HG03442 (cell line): ENCODE data around the gene ARF1.

ENCODE experiments used
- ATAC-seq: cut with Tn5 transposase; IDR thresholded peaks from one replicate; pipeline ENCODE4 v1.9.1; 2021; ENCODE audit warnings: mild to moderate bottlenecking, moderate library complexity; ENCODE audit not compliant: unreplicated experiment

ARF1 gene

DNA sequence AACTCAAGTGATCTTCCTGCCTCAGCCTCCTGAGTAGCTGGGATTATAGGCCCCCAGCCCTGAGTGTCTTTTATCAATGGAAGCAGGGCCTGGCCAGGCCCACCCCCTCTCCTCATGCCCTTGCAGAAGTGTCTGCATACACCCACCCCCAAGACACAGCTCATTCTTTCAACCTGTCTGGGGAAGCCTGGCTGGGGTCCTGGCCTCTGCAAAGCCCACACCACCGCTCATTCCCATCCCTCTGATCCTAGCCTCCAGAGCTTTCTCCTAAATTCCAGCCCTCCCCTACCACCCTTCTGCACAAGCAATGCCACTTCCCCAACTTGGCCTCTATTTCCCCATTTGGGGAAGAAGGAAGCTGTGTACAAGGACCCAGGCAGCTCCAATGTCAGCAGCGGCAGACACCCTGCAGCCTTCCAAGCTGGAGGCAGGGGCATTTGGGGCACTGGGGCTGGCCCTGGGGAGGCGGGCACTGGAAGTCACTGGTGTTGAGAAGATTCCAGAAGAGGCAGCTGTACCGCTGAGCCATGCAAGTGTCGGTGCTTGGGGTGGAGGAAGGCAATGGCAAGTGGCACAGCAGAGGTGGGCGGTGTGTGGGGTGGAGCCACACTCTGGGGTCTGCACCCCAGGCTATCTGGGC lies 33.7 kb upstream of the ARF1 start:
- ATAC-seq = no peak

DNA sequence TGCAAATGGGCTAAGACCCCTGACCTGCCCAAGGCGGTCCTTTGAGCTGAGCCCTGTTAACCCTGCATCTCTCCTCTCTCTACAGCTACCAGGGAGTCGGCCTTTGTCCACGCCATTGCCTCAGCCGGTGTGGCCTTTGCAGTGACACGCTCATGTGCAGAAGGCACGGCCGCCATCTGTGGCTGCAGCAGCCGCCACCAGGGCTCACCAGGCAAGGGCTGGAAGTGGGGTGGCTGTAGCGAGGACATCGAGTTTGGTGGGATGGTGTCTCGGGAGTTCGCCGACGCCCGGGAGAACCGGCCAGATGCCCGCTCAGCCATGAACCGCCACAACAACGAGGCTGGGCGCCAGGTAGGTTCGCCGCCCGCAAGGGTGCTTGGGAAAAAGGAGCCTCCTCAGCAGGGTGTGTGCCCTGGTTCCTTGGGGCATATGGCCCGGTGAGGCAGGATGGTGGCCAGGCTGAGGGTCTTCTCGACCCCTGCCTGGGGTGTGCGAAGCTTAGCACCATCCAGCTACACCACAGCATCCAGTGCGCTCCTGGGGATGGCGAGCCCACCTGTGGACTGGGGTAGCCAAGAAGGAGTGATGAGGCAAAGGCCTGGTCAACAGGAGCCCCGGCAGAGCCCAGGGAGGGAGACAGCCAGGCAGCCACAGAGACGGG lies 31.8 kb upstream of the ARF1 start:
- ATAC-seq = no peak

GRCh38 chr1:228058172-228058948 lies 24.1 kb upstream of the ARF1 start:
- no peak for ATAC-seq

GRCh38 chr1:228058949-228059633 lies 23.4 kb upstream of the ARF1 start:
- peak; percentile 20 for ATAC-seq

GRCh38 chr1:228059634-228060457 lies 22.7 kb upstream of the ARF1 start:
- ATAC-seq = peak; percentile 41

- ATAC-seq = no peak
Measured at GRCh38 chr1:228060458-228061190, 21.9 kb upstream of the ARF1 start.

- no peak for ATAC-seq
Measured at GRCh38 chr1:228061411-228062084, 21.0 kb upstream of the ARF1 start.

DNA sequence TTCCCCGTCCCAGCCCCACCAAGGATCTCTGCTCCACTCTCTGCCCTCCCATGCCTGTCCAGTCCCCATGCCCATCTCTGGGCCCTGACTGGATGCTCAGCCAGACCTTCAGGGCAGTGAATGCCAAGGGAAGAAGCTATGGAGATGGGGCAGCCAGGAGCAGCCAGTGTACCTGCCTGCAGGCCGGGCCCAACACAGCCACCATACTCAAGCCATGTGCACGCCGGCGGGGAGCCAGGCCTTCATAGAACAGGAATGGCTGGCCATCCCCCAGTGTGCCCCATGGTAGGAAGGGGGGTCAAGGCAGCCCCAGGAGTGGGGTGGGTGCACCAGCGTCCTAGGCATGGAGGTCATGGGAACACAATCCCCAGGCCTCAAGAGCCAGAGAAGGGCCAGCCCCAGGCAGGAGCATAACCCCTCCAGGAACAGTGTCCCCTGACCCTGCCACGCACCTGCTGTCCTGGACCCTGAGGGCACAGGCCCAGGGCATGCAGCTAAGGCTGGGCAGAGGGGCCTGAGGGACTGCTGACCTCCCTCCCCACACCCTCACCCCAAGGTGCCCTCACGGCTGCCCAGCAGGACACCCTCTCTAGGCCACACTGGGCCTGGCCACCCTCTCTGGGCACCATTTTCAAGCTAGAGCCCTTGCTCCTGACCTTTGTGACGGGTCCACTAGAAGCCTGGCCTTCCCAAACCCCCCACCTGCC lies 20.3 kb upstream of the ARF1 start:
- ATAC-seq = no peak

DNA sequence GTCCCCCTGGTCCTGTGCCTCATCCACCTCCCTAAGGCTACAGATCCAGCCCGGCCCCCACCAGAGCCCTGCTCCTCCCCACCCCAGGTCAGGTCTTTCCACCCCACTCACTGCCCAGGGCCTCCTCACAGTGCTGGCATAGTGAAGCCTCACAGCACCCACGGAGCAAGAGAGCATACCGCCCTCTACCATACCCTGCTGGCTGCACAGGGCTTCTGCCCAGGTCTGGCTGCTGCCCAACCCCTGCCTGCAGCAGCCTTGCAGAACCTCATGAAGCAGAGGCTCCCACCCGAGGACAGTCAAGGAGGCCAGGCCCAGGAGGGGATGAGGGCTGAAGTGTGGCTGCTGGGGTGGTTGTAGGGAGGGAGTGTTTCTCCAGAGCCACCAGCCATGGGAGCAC lies 19.7 kb upstream of the ARF1 start:
- no peak for ATAC-seq

DNA sequence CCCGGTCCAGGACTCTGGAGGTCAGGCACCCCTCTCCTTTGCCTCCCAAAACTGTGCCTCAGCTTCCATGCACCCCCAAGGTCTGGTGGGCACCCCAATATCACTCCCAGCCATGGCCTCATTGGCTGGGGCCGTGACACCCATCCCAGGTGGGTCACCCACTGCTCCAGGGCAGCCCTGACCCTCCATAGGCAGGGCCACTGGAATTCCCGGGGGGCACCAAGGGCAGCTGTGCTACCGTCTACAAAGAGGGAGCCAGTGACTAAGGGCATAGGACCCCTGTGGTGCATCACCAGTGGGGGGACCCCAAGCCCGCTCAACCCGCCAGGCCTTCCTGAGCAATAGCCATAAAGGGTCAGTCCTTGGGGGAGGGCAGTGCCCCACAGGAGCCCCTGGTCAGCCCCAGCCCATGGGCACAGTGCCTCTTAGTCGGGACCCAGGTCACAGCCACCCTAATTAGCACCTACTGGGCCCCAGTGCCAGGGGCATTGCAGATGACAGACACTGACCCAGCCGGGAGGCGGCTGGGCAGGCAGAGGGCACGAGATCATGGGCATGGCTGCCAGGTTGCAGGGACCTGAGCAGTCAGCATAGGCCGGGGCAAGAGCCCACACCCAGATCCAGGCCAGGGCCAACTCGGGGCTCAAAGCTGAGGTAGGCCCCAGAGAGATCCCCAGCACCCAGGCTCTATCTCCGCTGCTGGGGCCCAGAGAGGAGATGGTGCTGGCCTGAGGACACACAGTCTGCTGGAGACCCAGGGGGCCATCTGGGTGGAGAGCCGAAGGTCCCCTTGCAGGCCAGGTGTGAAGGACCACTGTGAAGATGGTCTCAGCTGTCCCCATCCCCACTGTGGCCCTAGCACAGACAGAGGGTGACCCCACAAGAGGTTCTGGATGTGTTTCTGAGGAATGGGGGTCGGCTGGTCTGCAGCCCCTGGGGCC lies 19.0 kb upstream of the ARF1 start:
- ATAC-seq = no peak

DNA sequence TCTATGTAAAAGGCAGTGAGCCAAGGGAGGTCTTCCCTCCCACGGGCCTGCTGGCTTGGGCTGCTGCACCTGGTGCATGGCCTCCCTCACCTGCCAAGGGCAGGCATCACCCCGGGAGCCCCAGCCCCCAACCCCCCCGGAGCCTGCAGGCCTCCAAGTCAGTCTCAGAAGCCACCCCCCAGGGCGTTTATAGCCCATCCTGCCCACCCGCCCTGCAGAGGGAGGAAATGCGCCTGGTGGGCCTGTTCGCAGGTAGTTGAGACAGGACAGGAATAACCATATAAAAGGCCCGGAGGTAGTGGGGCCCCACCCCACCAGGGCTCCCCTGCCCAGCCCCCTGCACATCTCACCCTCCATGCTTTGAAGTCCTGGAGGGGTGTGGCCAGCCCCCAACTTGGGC lies 18.2 kb upstream of the ARF1 start:
- ATAC-seq = no peak

DNA sequence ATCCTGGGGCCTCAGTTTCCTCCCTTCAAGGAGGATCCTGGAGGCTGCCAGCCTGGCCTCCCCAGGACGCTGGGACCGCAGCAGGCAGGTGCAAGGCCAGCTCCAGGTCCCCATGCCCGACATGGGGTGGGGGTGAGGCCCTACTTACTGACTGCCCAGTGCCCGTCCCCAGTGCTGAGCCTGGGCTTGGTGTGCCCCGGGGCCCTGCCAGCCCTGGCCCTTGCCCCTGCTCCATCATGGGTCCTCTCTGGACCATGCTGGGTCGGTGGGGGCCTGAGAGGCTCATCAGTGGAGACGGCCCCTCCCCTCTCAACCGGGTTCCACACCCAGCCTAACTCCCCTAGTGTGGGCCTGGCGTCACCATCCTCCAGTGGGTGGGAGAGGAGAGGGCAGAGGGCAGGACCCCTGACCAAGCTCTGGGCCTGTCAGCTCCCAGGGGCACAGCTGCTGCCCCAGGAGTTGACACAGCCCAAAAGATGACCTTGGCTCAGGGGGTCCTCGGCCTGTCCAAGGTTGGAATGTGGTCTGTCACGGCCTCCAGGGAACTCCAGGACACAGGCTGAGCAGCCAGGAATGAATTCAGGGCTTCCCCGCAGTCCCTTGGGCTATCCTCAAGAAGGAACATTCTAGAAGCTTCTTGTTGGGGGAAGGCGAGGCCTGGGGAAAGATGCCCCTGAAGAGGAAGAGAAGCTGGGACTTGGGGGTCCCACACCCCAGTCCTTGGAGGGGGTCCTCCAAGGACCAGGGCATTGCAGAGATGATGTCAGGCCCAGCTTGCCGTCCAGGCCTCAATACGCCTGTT lies 17.6 kb upstream of the ARF1 start:
- ATAC-seq = no peak

DNA sequence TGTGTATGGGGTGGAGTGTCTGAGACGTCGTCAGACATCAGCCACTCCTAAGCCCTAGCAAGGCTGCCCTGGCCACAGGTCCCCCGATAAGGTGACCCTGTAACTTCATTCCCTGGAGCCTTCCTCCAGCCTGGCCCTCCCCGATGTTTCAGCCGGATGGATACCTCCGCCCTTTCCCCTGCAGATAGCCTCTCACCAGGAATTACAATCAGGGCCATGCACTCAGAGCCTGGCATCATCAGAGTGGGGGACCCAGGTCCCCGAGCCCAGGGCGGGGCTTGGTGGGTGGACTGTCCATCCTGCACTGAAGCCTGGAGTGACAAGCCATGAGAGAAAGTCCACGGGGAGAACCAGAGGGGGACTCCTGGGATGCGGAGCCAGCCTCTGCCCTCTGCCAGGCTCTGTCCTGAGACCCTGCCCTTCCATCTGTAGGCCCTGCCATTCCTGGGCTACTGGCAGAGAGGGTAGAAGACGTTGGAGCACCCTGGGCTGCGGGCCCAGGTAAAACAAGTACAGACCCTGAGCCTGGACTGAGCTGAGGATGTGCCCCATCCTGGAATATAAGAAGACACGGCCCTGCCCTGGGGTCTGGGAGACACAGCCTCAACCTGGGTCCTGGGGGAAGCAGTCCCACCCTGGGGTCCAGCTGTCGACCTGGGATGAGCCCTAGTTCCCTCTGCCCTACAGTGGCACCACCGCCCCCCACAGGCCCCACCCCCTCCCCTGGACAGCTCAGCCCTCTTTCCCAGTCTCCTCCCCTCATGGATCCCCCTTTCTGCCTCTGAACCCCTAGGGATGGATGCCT lies 16.8 kb upstream of the ARF1 start:
- ATAC-seq = no peak

DNA sequence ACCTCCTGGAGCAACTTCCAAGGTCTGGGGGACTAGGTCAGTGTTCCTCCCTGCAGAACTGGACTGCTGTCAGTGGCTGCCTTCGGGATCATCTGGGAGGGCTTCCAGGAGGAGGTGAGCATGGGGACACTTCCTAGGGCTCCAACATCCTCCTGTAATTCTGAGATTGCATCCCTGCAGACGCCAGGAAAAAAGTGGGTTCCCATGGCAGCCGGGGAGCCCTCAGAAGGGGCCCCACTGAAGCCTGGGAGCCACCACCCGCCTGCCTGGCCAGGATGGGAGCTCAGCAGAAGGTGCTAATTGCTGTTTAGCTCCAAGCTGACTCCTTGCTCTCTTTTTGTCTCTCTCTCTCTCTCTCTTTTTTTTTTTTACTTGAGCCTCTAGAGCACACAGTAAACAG lies 16.1 kb upstream of the ARF1 start:
- no peak for ATAC-seq

- ATAC-seq = no peak
Measured at GRCh38 chr1:228066891-228067654, 15.4 kb upstream of the ARF1 start.
